Adipocyte (in vitro differentiated cells): ENCODE results near the gene MCM7.

ENCODE experiments used
- DNase-seq: peaks from one replicate; pipeline ENCODE4 v3.0.0-alpha.2; 2015; ENCODE audit warnings: low read depth
- H3K27me3 ChIP-seq: replicated peaks from 2 replicates; pipeline ENCODE4 v1.7.0; 2013; ENCODE audit warnings: mild to moderate bottlenecking, low read length, moderate library complexity; ENCODE audit not compliant: control insufficient read depth, insufficient read depth
- H3K36me3 ChIP-seq: 2 replicates; pipeline ENCODE4 v1.7.0; 2013; ENCODE audit warnings: low read length, mild to moderate bottlenecking, moderate library complexity; ENCODE audit not compliant: control insufficient read depth, insufficient read depth, severe bottlenecking
- H3K4me1 ChIP-seq: 2 replicates; pipeline ENCODE4 v1.7.0; 2013; ENCODE audit warnings: mild to moderate bottlenecking, low read length, moderate library complexity; ENCODE audit not compliant: control insufficient read depth, insufficient read depth
- H3K4me3 ChIP-seq: 2 replicates; pipeline ENCODE4 v1.7.0; 2013; ENCODE audit warnings: mild to moderate bottlenecking, low read length, moderate library complexity
- H3K9ac ChIP-seq: 2 replicates; pipeline ENCODE4 v1.7.0; 2013; ENCODE audit warnings: mild to moderate bottlenecking, low read length, moderate library complexity
- H3K9me3 ChIP-seq: 2 replicates; pipeline ENCODE4 v1.7.0; 2013; ENCODE audit warnings: mild to moderate bottlenecking, low read length, moderate library complexity; ENCODE audit not compliant: control insufficient read depth

Gene MCM7

DNA sequence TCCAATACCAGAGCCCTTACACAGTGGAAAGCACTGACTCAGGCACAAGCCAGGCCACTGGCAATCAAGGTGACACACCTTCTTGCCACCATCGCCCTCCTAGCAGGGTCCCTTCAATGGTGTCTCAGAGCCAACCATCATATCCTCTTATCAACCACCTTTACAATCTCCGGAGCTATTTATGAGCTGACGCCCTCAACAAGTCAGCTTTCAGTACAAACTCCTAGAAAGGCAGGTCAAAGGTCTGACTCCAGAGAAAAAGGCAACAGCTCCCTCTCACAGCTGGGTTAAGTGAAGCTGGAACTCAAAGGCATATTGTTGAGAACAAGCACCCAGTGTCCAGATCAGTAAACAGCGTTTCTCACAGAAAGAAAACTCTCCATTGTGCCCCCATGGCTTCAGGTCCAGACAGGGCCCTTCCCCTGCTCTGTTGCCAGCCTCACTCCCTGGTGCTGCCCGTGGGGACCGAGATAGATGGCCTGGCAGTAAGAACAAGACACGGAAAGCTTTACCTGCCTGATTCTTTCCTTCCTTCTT is 22.1 kb downstream of the MCM7 start:
- no peak overlapping the region for H3K4me3 ChIP-seq
- no peak for DNase-seq

GRCh38 chr7:100077205-100077604 is 24.0 kb downstream of the MCM7 start:
- Histone ChIP-seq H3K9me3 (peaks cover 10% of the 10 kb centered on the region), H3K4me1 (peaks cover 15% of the 10 kb centered on the region), H3K4me3 (no peak overlapping the region), H3K36me3 (peaks cover 63% of the 10 kb centered on the region), H3K9ac (no peak overlapping the region), H3K27me3 (no peaks in the 10 kb centered on the region)
- no peak for DNase-seq

More for the DNA sequence above, 22.1 kb downstream of the MCM7 start:
- H3K4me1 ChIP-seq = peaks cover 15% of the 10 kb centered on the region
- no peaks in the 10 kb centered on the region for H3K27me3 ChIP-seq
- peaks cover 44% of the 10 kb centered on the region for H3K36me3 ChIP-seq
- H3K9ac ChIP-seq = peak overlapping the region; percentile 18
- H3K9me3 ChIP-seq = no peaks in the 10 kb centered on the region

GRCh38 chr7:100075418-100075817 is 25.8 kb downstream of the MCM7 start:
- Histone ChIP-seq H3K27me3 (no peaks in the 10 kb centered on the region), H3K4me3 (no peak overlapping the region), H3K9me3 (peaks cover 28% of the 10 kb centered on the region), H3K9ac (no peak overlapping the region), H3K4me1 (peaks cover 14% of the 10 kb centered on the region), H3K36me3 (peaks cover 81% of the 10 kb centered on the region)
- no peak for DNase-seq

DNA sequence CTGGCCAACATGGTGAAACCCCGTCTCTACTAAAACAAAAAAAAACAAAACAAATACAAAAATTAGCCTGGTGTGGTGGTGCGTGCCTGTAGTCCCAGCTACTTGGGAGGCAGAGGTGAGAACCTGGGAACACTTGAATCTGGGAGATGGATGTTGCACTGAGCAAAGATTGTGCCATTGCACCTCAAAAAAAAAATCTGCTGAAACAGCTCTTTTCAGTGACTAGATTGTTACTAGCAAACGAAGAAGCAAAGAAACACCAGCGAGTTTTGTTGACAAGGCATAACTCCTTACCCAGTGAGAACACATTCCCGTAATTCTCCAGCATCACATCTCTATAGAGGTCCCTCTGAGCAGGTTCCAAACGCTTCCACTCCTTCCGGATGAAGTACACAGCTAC is 26.4 kb downstream of the MCM7 start:
- Histone ChIP-seq H3K4me3 (no peak overlapping the region), H3K4me1 (peaks cover 8% of the 10 kb centered on the region), H3K9ac (no peak overlapping the region), H3K36me3 (peaks cover 87% of the 10 kb centered on the region), H3K27me3 (no peaks in the 10 kb centered on the region), H3K9me3 (peaks cover 33% of the 10 kb centered on the region)
- DNase-seq = no peak

GRCh38 chr7:100072462-100072861 is 28.7 kb downstream of the MCM7 start:
- H3K27me3 ChIP-seq = no peaks in the 10 kb centered on the region
- H3K36me3 ChIP-seq = peaks cover 90% of the 10 kb centered on the region
- H3K4me3 ChIP-seq = peak overlapping the region; percentile 59
- no peaks in the 10 kb centered on the region for H3K4me1 ChIP-seq
- DNase-seq = no peak
- H3K9me3 ChIP-seq = peaks cover 37% of the 10 kb centered on the region
- no peak overlapping the region for H3K9ac ChIP-seq

GRCh38 chr7:100071018-100071723 is 30.0 kb downstream of the MCM7 start:
- Histone ChIP-seq H3K4me1 (peaks cover 2% of the 10 kb centered on the region), H3K27me3 (no peaks in the 10 kb centered on the region), H3K36me3 (peaks cover 80% of the 10 kb centered on the region), H3K9me3 (peaks cover 37% of the 10 kb centered on the region), H3K9ac (no peak overlapping the region), H3K4me3 (peak overlapping the region; percentile 59)
- DNase-seq = no peak

DNA sequence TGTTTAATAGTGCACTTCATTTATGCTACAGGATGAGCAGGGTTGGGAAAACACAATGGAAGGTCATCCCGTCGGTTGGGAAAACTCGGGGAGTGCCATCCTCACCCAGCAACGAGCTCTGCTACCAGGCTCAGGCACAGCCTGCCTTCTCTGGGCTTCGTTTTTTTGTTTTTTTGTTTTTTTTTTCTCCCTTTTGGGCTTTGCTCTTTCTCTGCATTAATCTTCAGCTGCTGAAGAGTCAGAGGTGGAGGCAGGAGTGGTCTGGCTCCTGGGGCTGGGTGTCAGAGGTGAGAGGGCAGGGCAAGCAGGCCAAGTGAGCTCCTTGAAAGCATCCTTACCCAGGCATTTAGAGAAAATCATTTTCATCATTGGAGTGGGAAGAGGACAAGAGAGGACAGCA is 31.2 kb downstream of the MCM7 start:
- Histone ChIP-seq H3K4me1 (peaks cover 11% of the 10 kb centered on the region), H3K9me3 (peaks cover 37% of the 10 kb centered on the region), H3K36me3 (peaks cover 68% of the 10 kb centered on the region), H3K9ac (no peak overlapping the region), H3K4me3 (peak overlapping the region; percentile 59), H3K27me3 (no peaks in the 10 kb centered on the region)
- DNase-seq = no peak

GRCh38 chr7:100066953-100067352 is 34.2 kb downstream of the MCM7 start:
- DNase-seq = no peak
- H3K27me3 ChIP-seq = no peaks in the 10 kb centered on the region
- peaks cover 11% of the 10 kb centered on the region for H3K4me1 ChIP-seq
- peaks cover 25% of the 10 kb centered on the region for H3K9me3 ChIP-seq
- peaks cover 57% of the 10 kb centered on the region for H3K36me3 ChIP-seq
- H3K4me3 ChIP-seq = no peak overlapping the region
- no peak overlapping the region for H3K9ac ChIP-seq

DNA sequence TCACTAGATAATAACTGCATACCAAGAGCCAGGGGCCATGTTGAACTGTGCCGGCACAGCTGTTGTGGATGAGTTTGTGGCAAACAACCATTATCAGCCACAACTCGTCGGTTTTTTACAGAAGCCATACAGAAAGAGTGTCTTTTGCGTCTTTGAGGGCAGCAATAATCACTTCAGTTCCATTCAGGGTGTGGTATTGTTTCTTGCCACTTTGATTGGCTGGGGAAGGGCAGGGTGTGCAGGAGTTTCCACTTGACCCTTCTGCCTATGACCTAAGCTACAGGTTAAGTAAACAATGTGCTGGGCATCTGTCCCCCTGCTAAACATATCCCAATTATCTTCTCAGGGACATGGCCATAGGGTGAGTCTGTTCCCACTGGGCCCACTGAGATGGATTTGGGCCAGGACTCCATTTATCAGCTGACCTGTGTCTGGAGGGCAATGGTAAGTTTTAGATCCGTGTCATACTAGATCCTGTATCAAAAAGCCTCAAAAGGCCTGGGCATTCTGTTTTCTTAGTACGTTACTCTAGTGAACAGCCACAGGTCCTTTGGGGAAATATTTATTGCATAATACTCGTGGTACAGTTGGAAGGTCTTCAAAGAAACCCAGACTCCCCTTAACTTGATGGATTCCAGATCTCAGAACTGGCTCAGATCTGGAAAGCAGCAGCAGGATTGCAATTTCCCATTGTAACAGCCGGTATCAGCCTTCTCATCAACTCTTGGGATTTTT is 35.6 kb downstream of the MCM7 start:
- peaks cover 11% of the 10 kb centered on the region for H3K4me1 ChIP-seq
- H3K9me3 ChIP-seq = peaks cover 12% of the 10 kb centered on the region
- H3K36me3 ChIP-seq = peaks cover 49% of the 10 kb centered on the region
- no peak overlapping the region for H3K9ac ChIP-seq
- no peaks in the 10 kb centered on the region for H3K27me3 ChIP-seq
- peak; percentile 92 for DNase-seq
- no peak overlapping the region for H3K4me3 ChIP-seq

DNA sequence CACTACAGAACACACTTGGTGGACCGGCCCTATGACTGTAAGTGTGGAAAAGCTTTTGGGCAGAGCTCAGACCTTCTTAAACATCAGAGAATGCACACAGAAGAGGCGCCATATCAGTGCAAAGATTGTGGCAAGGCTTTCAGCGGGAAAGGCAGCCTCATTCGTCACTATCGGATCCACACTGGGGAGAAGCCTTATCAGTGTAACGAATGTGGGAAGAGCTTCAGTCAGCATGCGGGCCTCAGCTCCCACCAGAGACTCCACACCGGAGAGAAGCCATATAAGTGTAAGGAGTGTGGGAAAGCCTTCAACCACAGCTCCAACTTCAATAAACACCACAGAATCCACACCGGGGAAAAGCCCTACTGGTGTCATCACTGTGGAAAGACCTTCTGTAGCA is 37.0 kb downstream of the MCM7 start:
- Histone ChIP-seq H3K4me3 (no peak overlapping the region), H3K9me3 (no peaks in the 10 kb centered on the region), H3K36me3 (peaks cover 41% of the 10 kb centered on the region), H3K9ac (no peak overlapping the region), H3K27me3 (no peaks in the 10 kb centered on the region), H3K4me1 (peaks cover 11% of the 10 kb centered on the region)
- no peak for DNase-seq

DNA sequence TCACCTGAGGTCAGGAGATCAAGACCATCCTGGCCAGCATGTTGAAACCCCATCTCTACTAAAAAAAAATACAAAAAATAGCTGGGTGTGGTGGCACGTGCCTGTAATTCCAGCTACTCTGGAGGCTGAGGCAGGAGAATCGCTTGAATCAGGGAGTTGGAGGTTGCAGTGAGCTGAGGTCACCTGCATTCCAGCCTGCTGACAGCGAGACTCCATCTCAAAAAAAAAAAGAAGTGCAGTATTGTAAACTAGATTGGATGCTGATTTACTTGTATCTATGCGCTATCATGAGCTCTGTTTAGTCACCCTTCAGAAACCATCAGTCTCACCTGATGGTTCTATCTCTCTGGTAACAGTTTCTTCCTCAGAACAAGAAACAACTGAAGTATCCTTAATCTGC is 37.8 kb downstream of the MCM7 start:
- peaks cover 11% of the 10 kb centered on the region for H3K4me1 ChIP-seq
- H3K27me3 ChIP-seq = no peaks in the 10 kb centered on the region
- H3K36me3 ChIP-seq = peaks cover 45% of the 10 kb centered on the region
- H3K9ac ChIP-seq = no peak overlapping the region
- no peaks in the 10 kb centered on the region for H3K9me3 ChIP-seq
- DNase-seq = no peak
- no peak overlapping the region for H3K4me3 ChIP-seq
